Uterus (tissue), 4 donors: ENCODE measurements around the gene INTS1. TPM values are rescaled to one million over a fixed set of nuclear protein-coding genes. Genes with fewer than 3 reads are reported as not detected.

ENCODE experiments used
- DNase-seq, 2 donors: peaks; one replicate each; pipeline ENCODE4 v3.0.0-alpha.2; 2019 to 2020
- H3K27ac ChIP-seq, 2 donors: fragments of 200-600 bp; sonication (generic); 1 replicate in 1 of 2; 2 replicates in 1 of 2; pipeline ENCODE4 v1.5.1; 2016 to 2018
- H3K27me3 ChIP-seq, 2 donors: fragments of 200-600 bp; sonication (generic); one replicate each; pipeline ENCODE4 v1.5.1; 2018 to 2019; ENCODE audit warnings: control low read depth in 1 of 2
- H3K36me3 ChIP-seq, 2 donors: fragments of 200-600 bp; sonication (generic); one replicate each; pipeline ENCODE4 v1.5.1; 2019; ENCODE audit warnings: control low read depth in 1 of 2
- H3K4me1 ChIP-seq, 2 donors: fragments of 200-600 bp; sonication (generic); one replicate each; pipeline ENCODE4 v1.5.1; 2018 to 2019; ENCODE audit warnings: control low read depth in 1 of 2
- H3K4me3 ChIP-seq, 2 donors: fragments of 200-600 bp; sonication (generic); 1 replicate in 1 of 2; 2 replicates in 1 of 2; pipeline ENCODE4 v1.5.1; 2018 to 2019; ENCODE audit warnings: mild to moderate bottlenecking in 1 of 2
- H3K9me3 ChIP-seq, 2 donors: fragments of 200-600 bp; sonication (generic); one replicate each; pipeline ENCODE4 v1.5.1; 2019; ENCODE audit warnings: control low read depth in 1 of 2
- CTCF ChIP-seq, 4 experiments: fragments of 200-600 bp in 2 of 4; fragments of 450-650 bp in 2 of 4; sonication (generic) in 2 of 4; IDR thresholded peaks; one replicate each; pipeline ENCODE4 v1.5.1; 2016 to 2019; ENCODE audit warnings: antibody characterized with exemption in 4 of 4, mild to moderate bottlenecking in 2 of 4, moderate library complexity in 1 of 4
- POLR2A ChIP-seq, 2 donors: fragments of 450-650 bp; IDR thresholded peaks; one replicate each; pipeline ENCODE4 v1.6.1; 2016; ENCODE audit warnings: antibody characterized with exemption in 2 of 2, mild to moderate bottlenecking in 1 of 2, moderate library complexity in 1 of 2
- intact Hi-C: fragments of 100-400 bp; cut with DNase I; formaldehyde crosslinking; loops from one replicate; pipeline ENCODE4 v1.15.1; 2023; ENCODE audit warnings: low total_unique reads
- total RNA-seq, 4 donors: library from RNA; depleted of rRNA in 3 of 4; stranded (reverse); fragments of >200 nt in 3 of 4; gene quantifications; one replicate each; pipeline versions ENCODE4 v1.1.0 to v1.2.4, GENCODE V29; 2014 to 2023
- donor health status: DM: yes; HTN: yes; CAD: no.

The INTS1 gene
- total RNA-seq, 4 donors from 2014 or later: 8.2 to 68.9 (median 30.3) TPM

GRCh38 chr7:1501487-1502270 lies 2.5 kb downstream of the INTS1 start:
- peaks cover 0 to 9% of the 10 kb centered on the region in 2 donors for H3K4me1 ChIP-seq
- intact Hi-C loops: loop anchor here (10.0 kb wide), 1 partner anchor 63 kb away; no protein-coding TSS in a partner anchor
- no peaks in the 10 kb centered on the region for H3K9me3 ChIP-seq
- no peaks in the 10 kb centered on the region for H3K27me3 ChIP-seq
- TF ChIP-seq POLR2A (IDR thresholded peaks at IDR 0.05) (no peak), CTCF (IDR thresholded peaks at IDR 0.05) (no peak)
- DNase-seq: no peak
- H3K4me3 ChIP-seq: no peak overlapping the region
- no peaks in the 10 kb centered on the region for H3K36me3 ChIP-seq
- H3K27ac ChIP-seq: no peak overlapping the region

GRCh38 chr7:1500064-1500807 lies 4.0 kb downstream of the INTS1 start:
- no peaks in the 10 kb centered on the region for H3K9me3 ChIP-seq
- peaks cover 0 to 9% of the 10 kb centered on the region in 2 donors for H3K4me1 ChIP-seq
- TF ChIP-seq CTCF (IDR thresholded peaks at IDR 0.05): no peak
- TF ChIP-seq POLR2A (IDR thresholded peaks at IDR 0.05): no peak
- no peak for DNase-seq
- H3K36me3 ChIP-seq: no peaks in the 10 kb centered on the region
- intact Hi-C loops: loop anchor here (10.0 kb wide), 1 partner anchor 65 kb away; no protein-coding TSS in a partner anchor
- no peak overlapping the region for H3K4me3 ChIP-seq
- no peaks in the 10 kb centered on the region for H3K27me3 ChIP-seq
- no peak overlapping the region for H3K27ac ChIP-seq

- no peaks in the 10 kb centered on the region for H3K9me3 ChIP-seq
- TF ChIP-seq POLR2A (IDR thresholded peaks at IDR 0.05): no peak
- TF ChIP-seq CTCF (IDR thresholded peaks at IDR 0.05): no peak
- no peaks in the 10 kb centered on the region for H3K36me3 ChIP-seq
- DNase-seq: no peak
- no peaks in the 10 kb centered on the region for H3K27me3 ChIP-seq
- H3K4me3 ChIP-seq: no peak overlapping the region
- H3K27ac ChIP-seq: no peak overlapping the region
- peaks cover 0 to 9% of the 10 kb centered on the region in 2 donors for H3K4me1 ChIP-seq
- intact Hi-C loops: loop anchor here (10.0 kb wide), 1 partner anchor 65 kb away; no protein-coding TSS in a partner anchor
Measured at GRCh38 chr7:1499367-1500029, 4.7 kb downstream of the INTS1 start.

GRCh38 chr7:1498370-1499305 lies 5.6 kb downstream of the INTS1 start:
- Histone ChIP-seq H3K27ac (no peak overlapping the region), H3K4me1 (peaks cover 0 to 9% of the 10 kb centered on the region in 2 donors), H3K36me3 (no peaks in the 10 kb centered on the region), H3K9me3 (no peaks in the 10 kb centered on the region), H3K27me3 (no peaks in the 10 kb centered on the region), H3K4me3 (no peak overlapping the region)
- TF ChIP-seq POLR2A (IDR thresholded peaks at IDR 0.05): no peak
- intact Hi-C loops: no loop called here
- no peak for DNase-seq
